PFSK-1 (cell line): ENCODE measurements around the gene ST8SIA4.

ENCODE experiments used
- FOXP2 ChIP-seq: optimal IDR thresholded peaks from 2 replicates; pipeline ENCODE3; 2011; ENCODE audit warnings: borderline replicate concordance, control low read depth, inconsistent platforms; ENCODE audit not compliant: insufficient read depth; ENCODE audit errors: extremely low read length, extremely low read depth
- POLR2AphosphoS5 ChIP-seq: IDR thresholded peaks from 2 replicates; pipeline ENCODE4 v1.6.1; 2012; ENCODE audit warnings: low read depth, mild to moderate bottlenecking, control low read depth, low read length, moderate library complexity
- SIN3A ChIP-seq: IDR thresholded peaks from 2 replicates; pipeline ENCODE4 v1.6.1; 2012; ENCODE audit warnings: mild to moderate bottlenecking, low read length, moderate library complexity, borderline replicate concordance; ENCODE audit not compliant: insufficient read depth
- TAF1 ChIP-seq: IDR thresholded peaks from 2 replicates; pipeline ENCODE4 v1.6.1; 2012; ENCODE audit warnings: low read length, control low read depth, borderline replicate concordance; ENCODE audit not compliant: insufficient read depth
- TF ChIP-seq, protein P1 (sequence below), 2 experiments: IDR thresholded peaks; 2 replicates each; pipeline versions ENCODE4 v1.6.1 to v1.8.0; 2011 to 2012; ENCODE audit warnings: low read depth in 2 of 2, low read length in 2 of 2, control low read depth in 1 of 2, inconsistent platforms in 1 of 2, mild to moderate bottlenecking in 1 of 2, moderate library complexity in 1 of 2; ENCODE audit not compliant: insufficient read depth in 1 of 2

ST8SIA4 gene

DNA sequence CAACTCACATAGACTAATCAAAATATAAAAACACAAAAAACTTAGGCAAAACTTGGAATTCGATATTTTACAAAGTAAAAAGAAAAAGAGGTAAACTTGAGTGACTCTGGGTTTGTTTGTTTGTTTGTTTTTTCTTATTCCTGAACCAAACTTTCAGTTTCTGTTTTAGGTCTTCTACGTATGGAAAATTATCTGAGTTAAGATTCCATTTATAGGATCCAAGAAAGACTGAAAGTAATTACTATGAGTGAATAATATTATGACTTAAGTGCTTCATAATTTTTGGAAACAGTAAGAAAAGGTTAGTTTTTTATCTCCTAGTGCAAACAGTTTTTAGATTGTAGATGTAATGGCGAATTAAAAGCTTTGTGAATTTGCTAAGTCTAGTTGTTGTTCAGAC, 13.2 kb downstream of the ST8SIA4 start:
- TF ChIP-seq SIN3A = no peak
- TF ChIP-seq, protein P1, sequence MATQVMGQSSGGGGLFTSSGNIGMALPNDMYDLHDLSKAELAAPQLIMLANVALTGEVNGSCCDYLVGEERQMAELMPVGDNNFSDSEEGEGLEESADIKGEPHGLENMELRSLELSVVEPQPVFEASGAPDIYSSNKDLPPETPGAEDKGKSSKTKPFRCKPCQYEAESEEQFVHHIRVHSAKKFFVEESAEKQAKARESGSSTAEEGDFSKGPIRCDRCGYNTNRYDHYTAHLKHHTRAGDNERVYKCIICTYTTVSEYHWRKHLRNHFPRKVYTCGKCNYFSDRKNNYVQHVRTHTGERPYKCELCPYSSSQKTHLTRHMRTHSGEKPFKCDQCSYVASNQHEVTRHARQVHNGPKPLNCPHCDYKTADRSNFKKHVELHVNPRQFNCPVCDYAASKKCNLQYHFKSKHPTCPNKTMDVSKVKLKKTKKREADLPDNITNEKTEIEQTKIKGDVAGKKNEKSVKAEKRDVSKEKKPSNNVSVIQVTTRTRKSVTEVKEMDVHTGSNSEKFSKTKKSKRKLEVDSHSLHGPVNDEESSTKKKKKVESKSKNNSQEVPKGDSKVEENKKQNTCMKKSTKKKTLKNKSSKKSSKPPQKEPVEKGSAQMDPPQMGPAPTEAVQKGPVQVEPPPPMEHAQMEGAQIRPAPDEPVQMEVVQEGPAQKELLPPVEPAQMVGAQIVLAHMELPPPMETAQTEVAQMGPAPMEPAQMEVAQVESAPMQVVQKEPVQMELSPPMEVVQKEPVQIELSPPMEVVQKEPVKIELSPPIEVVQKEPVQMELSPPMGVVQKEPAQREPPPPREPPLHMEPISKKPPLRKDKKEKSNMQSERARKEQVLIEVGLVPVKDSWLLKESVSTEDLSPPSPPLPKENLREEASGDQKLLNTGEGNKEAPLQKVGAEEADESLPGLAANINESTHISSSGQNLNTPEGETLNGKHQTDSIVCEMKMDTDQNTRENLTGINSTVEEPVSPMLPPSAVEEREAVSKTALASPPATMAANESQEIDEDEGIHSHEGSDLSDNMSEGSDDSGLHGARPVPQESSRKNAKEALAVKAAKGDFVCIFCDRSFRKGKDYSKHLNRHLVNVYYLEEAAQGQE (IDR thresholded peaks at IDR 0.05; ENCODE audit: insufficient read depth in 1 of 2, low read depth in 2 of 2, low read length in 2 of 2) = no peak
- no peak for TF ChIP-seq TAF1

- TF ChIP-seq FOXP2 (no peak), SIN3A (no peak), TAF1 (no peak), POLR2AphosphoS5 (no peak)
- TF ChIP-seq, protein P1 (IDR thresholded peaks at IDR 0.05; ENCODE audit: insufficient read depth in 1 of 2, low read depth in 2 of 2, low read length in 2 of 2) = no peak
Observed at GRCh38 chr5:100889165-100889743, 13.8 kb downstream of the ST8SIA4 start.

DNA sequence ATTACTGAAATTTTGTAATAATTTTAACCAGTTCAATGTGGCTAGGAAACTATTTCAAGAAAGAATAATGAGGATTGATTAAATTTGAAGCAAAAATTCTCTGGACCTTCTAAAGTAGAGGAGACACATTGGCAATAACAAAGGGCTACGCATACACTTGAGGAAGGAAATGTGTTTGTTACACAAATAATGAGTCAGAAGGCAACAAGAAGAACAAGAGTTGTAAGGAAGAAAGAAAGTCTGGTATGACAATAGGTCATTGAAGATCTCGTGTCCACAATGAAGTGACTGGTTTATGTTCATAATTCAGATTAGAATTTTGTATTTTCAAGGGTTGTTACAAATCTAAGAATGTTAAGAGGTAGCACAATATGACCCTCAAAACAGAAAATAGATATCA, 25.8 kb downstream of the ST8SIA4 start:
- TF ChIP-seq TAF1 (no peak), POLR2AphosphoS5 (no peak), SIN3A (no peak), FOXP2 (no peak)
- TF ChIP-seq, protein P1 (IDR thresholded peaks at IDR 0.05; ENCODE audit: insufficient read depth in 1 of 2, low read depth in 2 of 2, low read length in 2 of 2) = no peak

GRCh38 chr5:100872408-100873190, 30.5 kb downstream of the ST8SIA4 start:
- TF ChIP-seq TAF1 (no peak), FOXP2 (no peak)

- TF ChIP-seq SIN3A = no peak
- TF ChIP-seq, protein P1 (IDR thresholded peaks at IDR 0.05; ENCODE audit: insufficient read depth in 1 of 2, low read depth in 2 of 2, low read length in 2 of 2) = no peak
Observed at GRCh38 chr5:100867039-100867562, 36.0 kb downstream of the ST8SIA4 start.
